WI38 (cell line): ENCODE results near the gene PRR18.
A peak's percentile ranks its signal among the peaks of the same experiment; 100 is the strongest.
"Not testable (repeated sequence)": the region's sequence is repeated elsewhere in the genome, so short reads cannot be mapped to it uniquely, and the experiment has no call there.

Experiments used
- H3K4me3 ChIP-seq: 2 replicates; pipeline ENCODE4 v1.5.1; 2011; ENCODE audit warnings: low read depth, mild to moderate bottlenecking, control low read depth, low read length
- TF ChIP-seq, protein P1 (sequence below): IDR thresholded peaks from 2 replicates; pipeline ENCODE4 v1.5.1; 2012; ENCODE audit warnings: low read depth, mild to moderate bottlenecking, control low read depth, low read length

PRR18 gene

DNA sequence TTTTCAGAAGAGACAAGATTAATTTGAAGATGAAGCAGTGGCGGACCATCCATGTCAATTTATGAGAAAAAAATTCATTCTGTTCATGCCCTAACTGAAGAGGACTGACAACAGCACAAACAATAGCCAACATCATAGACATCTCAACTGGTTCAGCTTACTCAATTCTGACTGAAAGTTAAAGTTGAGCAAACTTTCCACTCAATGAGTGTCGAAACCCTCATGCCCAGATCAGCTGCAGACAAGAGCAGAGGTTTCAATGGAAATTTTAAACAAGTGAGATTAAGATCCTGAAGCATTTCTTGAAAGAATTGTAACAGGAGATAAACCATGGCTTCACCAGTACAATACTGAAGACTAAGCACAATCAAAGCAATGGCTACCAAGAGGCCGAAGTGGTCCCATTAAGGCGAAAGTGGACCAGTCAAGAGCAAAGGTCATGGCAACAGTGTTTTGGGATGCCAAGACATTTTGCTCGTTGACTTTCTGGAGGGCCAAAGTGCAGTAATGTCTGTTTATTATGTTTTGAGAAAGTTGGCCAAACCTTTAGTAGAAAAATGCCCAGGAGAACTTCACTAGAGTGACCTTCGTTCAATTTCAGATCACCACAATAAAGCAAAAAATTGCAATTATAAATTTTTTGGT is 40.2 kb upstream of the PRR18 start:
- no peak overlapping the region for H3K4me3 ChIP-seq
- TF ChIP-seq, protein P1, sequence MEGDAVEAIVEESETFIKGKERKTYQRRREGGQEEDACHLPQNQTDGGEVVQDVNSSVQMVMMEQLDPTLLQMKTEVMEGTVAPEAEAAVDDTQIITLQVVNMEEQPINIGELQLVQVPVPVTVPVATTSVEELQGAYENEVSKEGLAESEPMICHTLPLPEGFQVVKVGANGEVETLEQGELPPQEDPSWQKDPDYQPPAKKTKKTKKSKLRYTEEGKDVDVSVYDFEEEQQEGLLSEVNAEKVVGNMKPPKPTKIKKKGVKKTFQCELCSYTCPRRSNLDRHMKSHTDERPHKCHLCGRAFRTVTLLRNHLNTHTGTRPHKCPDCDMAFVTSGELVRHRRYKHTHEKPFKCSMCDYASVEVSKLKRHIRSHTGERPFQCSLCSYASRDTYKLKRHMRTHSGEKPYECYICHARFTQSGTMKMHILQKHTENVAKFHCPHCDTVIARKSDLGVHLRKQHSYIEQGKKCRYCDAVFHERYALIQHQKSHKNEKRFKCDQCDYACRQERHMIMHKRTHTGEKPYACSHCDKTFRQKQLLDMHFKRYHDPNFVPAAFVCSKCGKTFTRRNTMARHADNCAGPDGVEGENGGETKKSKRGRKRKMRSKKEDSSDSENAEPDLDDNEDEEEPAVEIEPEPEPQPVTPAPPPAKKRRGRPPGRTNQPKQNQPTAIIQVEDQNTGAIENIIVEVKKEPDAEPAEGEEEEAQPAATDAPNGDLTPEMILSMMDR: no peak

DNA sequence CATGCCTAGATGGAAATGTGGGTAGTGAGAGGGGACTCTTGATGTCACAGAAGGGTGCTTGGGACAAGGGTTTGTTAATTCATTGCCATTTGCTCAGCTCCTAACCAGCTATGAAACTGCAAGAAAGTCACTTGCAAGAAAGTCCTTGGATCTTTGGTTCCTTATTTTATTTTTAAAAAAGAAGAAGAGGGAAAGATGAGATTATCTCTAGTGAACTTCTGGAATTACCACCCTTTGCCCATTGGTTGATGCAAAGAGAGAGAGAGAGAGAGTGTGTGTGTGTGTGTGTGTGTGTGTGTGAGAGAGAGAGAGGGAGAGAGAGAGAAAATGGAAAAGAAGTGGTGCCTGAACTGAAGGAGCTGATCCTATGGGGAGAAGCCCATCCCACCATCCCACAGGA is 38.8 kb upstream of the PRR18 start:
- TF ChIP-seq, protein P1: no peak
- H3K4me3 ChIP-seq: no peak overlapping the region

- TF ChIP-seq, protein P1: no peak
- no peak overlapping the region for H3K4me3 ChIP-seq
Measured at GRCh38 chr6:166346449-166346848, 38.3 kb upstream of the PRR18 start.

- H3K4me3 ChIP-seq: not testable (repeated sequence)
Measured at GRCh38 chr6:166345672-166346071, 37.5 kb upstream of the PRR18 start.

DNA sequence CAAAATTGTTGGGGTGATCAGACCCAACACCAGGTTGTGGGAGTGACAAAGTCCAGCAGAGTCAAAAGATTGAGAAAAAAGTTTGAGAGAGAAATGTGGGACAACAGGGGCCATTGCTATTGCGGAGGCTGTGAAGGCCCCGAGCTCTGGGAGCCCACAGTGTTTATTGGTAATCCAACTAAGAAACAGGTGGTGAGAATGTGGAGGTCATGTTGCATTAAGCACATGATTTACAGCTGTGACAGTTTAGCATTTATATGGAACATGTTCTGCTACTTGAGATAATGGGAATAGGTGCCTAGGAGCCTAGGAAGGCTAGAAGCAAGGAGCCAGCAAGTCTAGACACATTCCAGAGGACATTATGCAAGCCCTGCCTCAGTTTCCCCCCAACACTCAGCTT is 36.7 kb upstream of the PRR18 start:
- H3K4me3 ChIP-seq: not testable (repeated sequence)

DNA sequence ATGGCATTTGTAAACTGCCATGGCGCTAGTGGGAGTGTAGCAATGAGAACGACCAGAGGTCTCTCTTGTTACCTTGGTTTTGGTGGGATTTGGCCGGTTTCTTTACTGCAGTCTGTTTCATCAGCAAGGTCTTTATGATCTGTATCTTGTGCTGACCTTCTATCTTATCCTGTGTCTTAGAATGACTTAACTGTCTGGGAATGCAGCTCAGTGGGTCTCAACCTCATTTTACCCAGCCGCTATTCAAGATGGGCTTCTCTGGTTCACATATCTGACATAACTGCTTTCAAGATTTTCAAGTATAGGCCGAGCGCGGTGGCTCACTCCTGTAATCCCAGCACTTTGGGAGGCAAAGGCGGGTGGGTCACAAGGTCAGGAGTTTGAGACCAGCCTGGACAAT is 36.0 kb upstream of the PRR18 start:
- TF ChIP-seq, protein P1: no peak
- H3K4me3 ChIP-seq: no peak overlapping the region

DNA sequence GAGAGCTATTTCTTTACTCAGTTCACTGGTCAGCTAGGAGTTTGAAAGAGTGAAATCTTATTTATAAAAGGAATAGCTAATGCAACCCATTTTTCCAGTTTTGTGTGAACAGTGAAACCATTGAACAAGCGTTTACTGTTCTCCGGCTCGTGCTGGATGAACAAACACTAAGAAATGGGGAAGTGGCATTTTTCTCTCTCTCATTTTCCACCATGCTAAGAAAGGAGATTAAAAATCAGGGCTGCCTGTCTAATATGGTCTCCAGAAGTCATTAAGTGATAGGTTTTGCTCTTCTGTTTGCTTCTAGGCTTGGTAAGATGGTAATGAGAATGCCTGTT is 34.9 kb upstream of the PRR18 start:
- H3K4me3 ChIP-seq: peak overlapping the region; percentile 84
- TF ChIP-seq, protein P1: no peak

DNA sequence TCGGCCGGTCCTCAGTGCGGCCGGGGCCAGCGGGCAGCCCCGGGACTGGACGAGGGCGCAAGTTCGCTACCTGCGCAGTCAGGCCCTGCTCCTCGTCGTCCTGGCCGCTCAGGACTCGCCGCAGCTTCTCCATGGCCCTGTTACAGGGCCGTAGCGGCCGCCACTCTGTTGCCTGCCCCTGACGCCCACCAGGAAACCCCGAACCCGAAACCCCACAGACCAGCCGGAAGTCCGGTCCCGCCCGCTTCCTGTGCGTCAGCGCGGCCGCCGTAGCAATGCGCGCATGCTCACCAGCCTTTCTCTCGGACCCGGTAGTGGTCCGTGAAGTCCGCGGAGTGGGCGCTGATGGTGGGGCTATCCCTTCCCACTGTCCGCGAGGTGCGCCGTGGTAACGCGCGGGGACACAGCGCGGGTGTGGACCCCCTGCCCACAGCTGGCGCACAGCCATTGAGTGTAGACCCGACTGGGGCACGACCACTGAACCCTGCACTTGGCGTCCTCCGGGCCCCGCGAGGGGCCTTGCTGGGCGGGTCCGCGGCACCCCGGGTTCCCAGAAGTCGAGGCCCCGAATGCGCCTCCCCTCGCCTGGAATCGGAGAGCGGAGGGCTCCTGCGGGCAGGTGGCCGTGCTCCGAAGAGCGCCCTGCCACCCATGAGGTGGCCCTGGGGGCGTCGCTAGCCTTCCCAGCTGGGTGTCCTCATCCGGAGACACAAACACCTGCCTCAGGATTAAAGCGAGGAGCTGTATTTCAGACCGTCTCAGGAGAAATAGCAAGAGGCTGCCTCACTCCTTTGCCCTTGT is 34.4 kb upstream of the PRR18 start, which contains the start of gene SFT2D1:
Gene SFT2D1 (minus strand): TSS at position 197 of the 801 bp plus-strand sequence. CDS start 64 bp downstream, at position 133.
- peak within 1 kb of the TSS; percentile 84 for H3K4me3 ChIP-seq
- TF ChIP-seq, protein P1: no peak
